Activated CD4-positive, alpha-beta T cell treated with anti-CD3 and anti-CD28 coated beads, Interleukin-2, amount 50 U/mL, for 16 hours (primary cell): ENCODE data around the gene DAO.
"Not testable (repeated sequence)": the region's sequence is repeated elsewhere in the genome, so short reads cannot be mapped to it uniquely, and the experiment has no call there.

Experiments
- DNase-seq: peaks from one replicate; pipeline ENCODE4 v3.0.0-alpha.2; 2020

DAO gene

DNA sequence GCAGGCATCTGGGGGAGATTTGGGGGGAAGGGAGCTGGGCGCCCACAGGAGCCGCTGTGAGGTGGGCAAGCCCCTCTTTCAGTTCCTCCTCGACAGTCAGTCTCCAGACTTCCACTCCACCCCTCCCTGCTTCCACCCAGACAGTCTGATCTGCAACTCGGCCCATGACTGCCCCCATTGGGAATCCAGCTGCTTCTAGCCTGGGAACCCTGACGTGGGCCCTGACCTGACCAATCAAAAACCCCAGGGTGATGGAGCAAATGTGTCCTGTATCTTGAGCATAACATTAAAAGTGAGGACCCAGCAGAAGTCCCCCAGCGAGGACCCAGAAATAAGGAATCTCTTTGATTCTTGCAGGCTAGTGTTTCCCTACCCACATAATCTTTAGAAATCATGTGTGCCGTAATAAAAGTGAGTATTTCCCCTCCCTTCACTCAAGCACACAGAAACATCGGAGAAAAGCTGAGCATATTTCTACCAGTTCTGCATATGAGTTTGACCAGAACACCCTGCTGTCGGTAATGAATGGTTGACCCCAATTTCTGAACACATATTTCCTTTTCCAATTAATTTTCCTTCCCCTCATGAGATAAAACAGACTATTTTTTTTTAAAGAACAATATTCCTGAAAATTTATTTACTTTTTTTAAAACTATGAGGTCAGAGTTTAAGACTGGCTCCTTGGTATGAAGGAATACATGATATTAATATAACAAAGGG lies 28.9 kb upstream of the DAO start:
- DNase-seq: no peak

DNA sequence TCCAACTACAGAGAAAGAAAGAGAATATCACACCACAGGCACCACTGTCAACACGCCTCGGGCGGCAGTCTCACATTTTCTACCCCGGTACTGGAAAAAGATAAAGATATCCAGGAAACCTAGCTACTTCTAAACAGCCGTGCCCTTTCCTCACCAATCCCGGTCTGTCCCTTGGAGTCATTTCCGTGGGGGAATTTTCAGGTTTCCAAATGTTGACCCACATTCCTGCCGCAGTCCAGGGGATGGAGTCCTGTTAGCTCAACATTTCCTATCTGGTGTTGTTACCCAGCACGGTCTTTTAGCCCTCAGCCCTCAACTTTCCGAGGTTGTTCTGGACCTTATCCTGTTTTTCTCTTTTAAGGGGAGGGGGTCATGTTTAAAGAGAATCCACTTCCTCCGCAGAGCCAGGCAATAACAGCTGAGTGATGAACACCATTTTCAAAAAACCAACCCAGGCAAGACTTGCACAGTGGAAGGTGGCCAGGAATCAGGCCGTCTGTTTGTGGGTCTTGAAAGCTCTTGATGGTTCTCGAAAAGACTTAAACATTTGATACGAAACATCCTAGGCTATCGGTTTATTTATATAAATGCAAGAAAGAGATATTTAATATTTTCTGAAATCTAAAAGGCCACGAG lies 27.1 kb upstream of the DAO start:
- no peak for DNase-seq

DNA sequence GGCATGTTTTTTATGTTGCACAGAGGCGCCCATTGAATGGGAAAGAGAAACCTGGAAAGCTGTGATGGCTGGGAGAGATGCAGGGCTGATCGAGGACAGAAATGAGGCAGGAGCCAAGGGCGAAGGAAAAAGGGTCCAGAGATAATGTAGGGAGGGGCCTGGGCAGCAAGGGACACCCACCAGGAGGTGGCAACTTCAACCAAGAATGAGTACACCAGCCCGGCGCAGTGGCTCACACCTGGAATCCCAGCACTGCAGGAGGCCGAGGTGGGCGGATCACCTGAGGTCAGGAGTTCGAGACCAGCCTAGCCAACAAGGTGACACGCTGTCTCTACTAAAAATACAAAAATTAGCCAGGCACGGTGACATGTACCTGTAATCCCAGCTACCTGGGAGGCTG lies 26.5 kb upstream of the DAO start:
- no peak for DNase-seq

DNA sequence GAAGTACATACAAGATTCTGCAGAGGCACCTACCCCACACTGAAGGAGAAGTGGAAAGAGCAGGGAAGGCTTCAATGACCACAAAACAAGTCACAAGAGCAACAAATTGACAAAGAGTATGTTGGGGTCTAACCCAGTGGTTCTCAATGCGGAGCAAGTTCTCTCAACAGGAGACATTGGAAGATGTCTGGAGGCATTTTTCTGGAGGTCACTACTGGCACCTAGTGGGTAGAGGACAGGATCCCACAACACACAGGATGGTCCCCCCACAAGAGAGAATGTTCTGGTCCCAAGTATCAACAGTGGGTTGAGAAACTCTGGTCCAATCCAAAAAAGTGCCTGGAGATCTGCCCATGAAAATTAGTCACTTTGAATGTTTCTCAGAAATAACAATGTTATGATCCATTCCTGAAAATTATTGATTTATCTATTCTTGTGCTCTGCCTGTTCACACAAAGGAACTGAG lies 25.9 kb upstream of the DAO start:
- DNase-seq: peak; percentile 15

DNA sequence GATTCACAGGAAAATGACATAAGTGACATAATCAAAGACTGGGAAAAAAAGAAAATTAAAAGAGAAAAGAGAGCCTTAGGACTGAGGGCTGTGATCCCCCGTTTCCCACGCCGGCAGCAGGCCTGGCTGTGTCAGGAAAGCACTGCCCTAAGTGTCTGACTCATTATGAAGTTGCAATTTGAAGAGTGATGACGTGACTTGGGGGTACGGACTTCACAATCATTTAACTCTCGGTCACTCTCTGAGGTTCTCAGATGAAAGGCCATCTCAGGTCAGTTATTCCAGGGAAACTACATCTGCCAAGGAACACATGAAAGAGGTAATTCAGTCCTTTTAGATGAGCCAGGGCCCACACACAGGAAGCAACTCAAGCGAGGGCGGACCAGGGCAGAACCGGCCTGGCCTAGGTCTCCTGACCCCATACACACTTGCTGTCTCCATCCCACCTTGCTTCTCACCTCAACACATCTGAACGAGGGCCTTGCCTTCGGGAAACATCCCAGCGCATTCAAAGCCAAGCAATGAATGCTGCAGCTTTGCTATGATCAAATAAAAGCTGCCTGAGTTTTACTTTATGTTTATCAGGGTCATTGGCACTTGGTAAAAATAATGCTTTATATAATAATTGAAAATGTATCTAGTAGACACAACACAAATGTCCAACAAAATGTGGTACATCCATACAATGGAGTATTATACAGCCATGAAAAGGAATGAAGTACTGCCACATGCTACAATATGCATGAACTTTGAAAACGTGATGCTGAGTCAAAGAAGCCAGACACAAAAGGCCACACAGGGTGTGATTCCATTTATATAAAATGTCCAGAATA lies 25.2 kb upstream of the DAO start:
- peak; percentile 58 for DNase-seq

DNA sequence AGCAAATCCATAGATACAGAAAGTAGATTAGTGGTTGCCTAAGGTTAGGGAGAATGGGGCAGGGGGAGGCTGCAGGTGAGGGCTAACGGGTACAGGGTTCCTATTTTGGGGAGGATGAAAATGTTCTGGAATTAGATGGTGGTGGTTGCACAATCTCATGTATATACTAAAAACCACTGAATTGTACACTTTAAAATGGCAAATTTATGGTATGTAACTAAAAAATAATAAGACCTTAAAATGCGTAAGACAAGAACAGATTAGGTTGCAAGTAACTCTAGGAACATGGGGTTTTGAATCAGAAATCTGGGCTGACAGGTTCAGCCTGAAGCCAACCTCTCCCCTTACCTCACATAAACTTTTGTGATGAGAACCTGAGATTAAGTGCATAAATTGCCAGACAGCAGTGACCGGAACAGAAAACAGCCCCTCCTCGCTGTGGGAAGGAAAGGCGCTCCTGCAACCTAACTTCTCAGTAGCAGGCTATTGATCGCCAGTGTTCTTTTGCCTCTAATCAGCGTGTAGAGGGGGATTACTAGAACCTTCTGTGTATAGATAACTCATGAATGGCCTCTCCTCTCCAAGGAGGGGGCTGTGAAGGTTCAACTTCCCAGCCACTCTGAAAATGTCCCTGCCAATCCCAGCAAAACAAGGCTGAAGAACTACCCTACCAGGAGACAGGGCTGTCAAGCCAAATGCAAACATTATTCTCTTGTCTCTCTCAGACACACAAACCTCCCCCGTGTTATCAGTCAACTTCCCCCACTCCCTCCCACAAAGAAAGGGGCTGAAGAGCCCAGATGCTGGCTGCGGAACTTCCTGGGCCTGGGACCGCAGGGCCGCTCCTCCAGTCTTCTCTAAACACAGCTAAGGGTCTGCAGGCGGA lies 24.4 kb upstream of the DAO start:
- DNase-seq: no peak

DNA sequence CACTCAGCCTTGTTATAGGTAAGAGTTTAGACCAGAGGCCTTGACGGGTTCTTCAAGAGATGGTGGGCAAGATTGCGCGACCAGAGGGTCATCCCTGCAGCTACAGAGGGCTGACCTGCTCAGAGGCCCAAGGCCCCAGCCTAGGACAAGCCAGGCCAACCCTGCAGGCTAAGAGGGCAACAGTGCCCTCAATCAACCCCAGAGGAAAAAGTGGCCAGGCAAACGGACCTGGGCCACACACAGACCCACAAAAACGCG lies 23.8 kb upstream of the DAO start:
- DNase-seq: no peak

DNA sequence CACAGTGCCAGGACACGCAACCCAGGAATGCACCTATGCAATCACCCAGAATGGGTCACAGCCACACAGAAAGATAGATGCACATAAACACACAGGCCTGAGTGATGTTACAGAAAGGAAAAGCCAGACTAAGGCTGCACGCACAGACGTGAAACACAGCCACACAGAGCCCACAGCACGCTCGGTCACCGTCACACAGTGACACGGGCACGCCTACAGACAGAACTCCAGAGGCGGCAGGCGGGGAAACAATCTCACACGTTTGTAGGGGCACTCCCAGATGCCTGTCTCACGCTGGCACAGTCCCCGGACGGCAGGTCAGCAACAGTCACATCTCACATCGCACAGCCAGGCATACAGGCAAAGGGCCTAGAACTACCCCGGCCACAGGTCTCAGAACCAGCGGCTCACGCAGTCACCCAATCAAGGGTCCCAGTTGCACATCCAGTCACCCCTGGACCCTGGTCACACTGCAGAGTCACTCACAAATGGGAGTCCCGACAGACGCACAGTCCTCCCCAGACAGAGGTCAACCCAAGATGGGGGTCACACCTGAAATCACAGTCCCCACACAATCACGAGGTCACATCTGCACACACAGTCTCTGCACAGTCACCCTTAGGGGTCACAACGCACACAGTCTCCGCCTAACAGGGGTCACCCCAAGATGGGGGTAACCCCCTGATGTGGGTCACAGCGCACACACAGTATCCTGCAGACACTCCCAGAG lies 23.3 kb upstream of the DAO start:
- peak; percentile 59 for DNase-seq

DNA sequence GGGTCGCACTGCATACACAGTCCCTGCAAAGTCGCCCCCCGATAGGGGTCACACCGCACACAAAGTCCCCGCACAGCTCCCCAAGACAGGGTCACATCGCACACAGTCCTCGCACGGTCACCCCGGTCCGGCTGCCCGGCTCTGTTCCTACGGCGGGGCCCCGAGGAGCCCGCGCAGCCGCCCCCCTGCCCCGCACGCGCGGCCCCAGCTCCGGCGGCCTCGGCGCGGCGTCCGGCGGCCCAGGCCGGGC lies 22.8 kb upstream of the DAO start:
- DNase-seq: no peak

DNA sequence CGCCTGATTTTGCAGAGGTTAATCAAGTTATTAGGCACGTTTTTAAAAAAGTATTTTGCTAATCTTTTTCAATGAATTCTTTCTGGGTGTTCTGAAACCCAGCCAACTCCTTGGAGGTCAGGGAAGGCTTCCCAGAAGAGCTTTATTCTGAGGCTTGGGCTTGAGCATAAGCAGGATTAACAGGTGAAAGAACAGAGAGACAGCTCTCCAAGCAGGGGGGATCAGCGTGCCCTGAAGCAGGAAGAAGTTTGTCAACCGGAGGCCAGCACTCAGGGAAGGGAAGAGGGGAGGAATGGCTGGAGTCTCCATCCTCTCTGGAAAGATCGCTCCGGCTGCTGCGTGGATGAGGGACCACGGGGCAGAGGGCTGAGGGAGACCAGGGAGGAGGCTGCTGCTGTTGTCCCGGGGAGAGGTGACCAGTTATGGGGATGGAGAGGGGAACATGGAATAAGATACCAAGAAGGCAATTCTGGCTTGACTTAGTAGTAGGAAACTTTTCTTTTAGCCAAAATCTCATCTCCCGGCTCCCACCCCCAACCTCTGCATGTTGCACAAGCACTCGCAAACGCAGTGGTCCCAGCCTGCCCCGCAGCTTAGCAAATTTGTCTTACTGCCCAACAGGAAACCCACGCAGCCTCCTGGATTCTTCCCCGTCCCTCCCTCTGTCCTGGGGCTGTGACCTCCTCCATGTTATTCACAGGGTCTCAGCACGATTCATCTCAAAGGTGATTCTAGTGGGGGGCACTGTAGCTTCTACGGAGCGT lies 21.4 kb upstream of the DAO start:
- DNase-seq: no peak

DNA sequence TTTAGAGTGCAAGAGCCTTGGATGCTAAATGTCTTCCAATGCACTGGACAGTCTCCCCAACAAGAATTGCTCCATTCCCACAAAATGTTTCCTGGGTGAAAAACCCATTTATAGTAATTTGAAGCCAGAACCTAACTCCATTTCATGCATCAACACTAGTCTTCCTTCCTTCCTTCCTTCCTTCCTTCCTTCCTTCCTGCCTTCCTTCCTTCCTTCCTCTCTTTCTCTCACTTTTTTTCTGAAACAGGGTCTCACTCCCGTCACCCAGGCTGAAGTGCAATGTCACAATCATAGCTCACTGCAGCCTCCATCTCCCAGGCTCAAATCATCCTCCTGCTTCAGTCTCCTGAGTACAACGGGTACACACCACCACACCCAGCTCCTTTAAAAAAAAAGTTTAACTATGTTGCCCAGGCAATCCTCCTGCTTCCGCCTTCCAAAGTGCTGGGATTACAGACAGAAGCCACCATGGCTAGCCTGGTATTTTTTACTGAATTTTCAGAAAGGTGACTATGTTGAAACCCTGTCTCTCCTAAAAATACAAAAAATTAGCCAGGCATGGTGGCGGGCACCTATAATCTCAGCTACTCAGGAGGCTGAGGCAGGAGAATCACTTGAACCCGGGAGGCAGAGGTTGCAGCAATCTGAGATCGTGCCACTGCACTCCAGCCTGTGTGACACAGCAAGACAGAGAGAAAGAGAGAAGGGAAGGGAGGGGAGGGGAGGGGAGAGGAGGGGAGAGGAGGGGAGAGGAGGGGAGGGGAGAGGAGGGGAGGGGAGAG lies 20.6 kb upstream of the DAO start:
- DNase-seq: not testable (repeated sequence)

DNA sequence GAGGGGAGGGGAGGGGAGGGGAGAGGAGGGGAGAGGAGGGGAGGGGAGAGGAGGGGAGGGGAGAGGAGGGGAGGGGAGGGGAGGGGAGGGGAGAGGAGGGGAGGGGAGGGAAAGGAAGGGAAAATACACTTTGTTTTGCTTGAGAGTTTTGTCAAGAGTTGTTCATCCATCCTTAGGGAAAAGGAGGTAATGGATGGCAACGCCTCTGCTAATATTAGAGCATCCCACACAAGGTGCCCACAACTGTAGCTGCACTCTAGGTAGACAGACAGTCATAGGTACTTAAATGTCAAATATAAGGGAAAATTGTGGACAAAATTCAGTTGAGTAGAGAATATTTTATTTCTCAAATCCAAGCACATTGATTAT lies 20.0 kb upstream of the DAO start:
- DNase-seq: no peak

DNA sequence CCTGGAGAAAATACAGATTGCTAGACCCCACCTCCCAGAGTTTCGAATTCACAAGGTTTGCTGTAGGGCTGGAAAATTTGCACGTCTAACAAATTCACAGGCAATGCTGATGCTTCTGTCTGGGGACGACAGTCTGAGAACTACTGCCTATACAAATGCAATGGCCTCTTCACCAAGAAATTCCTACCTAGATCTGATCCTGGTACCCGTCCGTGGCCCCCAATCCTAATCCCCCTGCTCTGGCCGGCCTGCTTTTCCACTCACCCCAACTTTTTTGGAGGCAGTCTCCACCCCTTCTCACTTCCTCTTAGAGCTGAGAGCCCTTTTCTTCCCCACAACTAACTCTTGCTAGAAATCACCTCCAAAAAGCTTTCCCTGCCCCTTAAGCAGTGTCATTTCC lies 19.4 kb upstream of the DAO start:
- DNase-seq: no peak

DNA sequence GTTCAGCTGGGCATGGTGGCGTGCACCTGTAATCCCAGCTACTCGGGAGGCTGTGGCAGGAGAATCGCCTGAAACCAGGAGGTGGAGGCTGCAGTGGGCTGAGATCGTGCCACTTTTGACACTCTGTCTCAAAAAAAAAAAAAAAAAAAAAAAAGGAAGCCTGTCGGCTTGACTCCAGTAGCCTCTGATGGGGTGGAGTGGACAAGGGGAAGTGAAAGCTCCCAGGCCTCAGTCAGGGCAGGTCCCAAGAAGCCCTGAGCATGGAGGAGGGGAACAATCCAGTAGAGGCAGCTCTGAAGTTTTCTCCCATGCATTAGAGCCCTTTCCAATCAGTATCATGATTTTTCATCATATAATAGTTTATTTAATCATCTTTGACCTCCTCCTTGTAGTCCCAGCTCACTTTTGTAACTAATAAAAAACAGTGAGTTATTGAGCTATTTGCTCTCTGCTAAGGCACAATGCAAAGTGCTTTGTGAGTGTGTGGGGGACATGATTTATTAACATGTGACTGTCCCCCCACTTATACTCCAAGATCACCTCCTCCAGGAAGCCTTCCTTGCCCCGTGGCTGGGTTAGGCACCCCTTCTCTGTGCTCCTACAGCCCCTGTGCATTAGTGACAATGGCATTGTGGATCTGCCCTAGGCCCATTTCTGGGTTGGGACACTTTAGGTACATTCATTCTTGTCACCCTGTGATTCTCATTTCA lies 17.9 kb upstream of the DAO start:
- DNase-seq: no peak

DNA sequence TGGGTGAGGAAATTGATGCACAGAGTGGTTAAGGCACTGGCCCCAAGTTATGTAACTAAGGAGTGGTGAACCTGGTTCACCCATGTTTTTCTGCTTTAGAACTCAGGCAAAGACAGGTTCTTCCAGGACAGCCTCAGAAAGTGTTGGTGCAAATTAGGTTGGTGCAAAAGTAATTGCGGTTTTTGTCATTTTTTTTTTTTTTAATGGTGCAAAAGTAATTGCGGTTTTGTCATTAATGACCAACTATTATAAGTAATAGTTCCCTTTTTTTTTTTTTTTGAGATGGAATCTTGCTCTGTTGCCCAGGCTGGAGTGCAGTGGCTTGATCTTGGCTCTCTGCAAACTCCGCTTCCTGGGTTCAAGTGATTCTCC lies 17.3 kb upstream of the DAO start:
- no peak for DNase-seq

DNA sequence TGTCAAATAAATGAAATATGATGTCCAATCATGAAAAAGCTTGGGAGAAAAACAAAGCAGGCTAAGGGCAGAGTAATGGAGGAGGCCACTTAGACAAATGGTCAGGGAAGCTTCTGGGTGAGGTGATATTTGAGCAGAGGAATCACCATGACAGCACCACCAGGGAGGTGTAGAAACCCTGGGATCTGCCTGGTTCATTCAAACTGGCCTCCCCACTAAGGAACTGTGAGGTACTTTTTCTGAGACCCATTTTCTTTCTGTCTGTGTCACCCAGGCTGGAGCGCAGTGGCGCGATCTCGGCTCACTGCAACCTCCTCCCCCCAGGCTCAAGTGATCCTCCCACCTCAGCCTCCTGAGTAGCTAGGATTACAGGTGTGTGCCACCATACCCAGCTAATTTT lies 14.7 kb upstream of the DAO start:
- DNase-seq: no peak

DNA sequence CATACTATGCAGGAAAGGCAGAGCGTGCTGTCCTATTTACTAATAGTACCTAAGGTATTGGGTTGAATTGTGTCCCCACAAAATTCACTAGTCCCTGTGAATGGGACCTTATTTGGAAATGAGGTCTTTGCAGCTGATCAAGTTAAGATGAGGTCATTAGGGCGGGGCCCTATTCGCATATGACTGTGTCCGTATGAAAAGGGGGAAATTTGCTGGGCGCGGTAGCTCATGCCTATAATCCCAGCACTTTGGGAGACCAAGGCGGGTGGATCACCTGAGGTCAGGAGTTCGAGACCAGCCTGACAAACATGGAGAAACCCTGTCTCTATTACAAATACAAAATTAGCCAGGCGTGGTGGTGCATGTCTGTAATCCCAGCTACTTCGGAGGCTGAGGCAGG lies 13.8 kb upstream of the DAO start:
- DNase-seq: not testable (repeated sequence)

DNA sequence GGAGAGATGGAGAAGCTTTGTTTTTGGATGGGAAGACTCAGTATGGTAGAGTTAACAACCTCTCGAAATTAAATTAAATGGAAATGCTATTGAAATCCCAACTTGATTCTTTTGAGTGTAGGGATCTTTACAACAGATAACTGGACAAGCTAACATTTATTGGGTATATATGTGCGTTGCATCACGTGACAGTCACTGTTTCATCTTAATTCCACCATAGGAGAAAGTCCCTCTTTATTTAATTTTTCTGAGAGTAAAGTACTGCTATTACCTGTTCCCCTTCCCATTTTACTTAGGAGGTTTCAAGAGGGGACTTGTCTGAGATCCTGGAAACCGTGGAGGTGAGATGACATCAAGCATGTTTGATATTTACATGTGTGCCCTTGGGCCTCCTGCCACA lies 11.1 kb upstream of the DAO start:
- DNase-seq: no peak

DNA sequence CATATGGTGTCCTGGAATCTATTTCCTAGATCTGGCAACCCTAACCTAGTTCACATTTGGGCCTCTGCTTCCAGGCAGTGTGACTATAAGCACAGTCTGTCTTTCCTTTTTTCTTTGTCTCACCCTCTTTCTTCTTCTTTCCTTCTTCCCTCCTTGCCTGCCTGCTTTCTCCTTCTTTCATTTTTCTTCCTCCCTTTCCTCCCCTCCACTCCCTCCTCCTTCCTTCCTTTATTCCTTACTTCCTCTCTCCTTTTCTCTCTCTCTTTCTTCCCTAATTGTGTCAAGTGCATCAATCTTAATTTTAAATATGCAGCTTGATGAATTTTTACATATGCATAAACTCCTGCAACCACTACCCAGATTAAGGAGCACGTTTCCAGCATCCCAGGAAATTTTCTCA lies 4.6 kb upstream of the DAO start:
- no peak for DNase-seq

DNA sequence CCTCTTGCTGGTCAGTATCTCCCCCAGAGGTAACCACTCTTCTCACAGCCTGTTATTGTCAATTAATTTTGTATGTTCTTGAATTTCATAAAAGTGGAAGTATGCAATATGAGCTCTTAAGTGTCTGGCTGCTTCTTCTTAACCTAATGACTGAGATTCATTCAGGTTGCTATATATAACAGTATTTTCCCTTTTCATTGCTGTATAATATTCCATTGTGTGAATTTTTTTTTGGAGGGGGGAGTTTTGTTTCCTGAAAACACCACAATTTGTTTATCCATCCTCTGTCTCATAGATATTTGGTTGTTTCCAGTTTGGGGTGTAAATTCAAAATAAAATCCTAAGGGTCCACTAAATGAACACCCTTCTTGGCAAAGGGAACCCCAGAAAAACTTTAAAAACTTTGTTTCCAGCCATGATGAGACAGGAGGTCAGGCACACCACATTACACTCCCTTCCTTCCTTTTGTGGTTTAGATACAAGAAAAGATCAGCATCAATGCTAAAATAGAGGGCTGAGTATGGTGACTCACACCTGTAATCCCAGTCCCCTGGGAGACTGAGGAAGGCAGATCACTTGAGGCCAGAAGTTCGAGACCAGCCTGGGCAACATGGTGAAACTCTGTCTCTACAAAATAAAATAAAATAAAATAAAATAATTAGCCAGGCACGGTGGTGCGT lies 4.1 kb upstream of the DAO start:
- DNase-seq: no peak
